ENCODE data around the gene CDC42BPB.

DNA sequence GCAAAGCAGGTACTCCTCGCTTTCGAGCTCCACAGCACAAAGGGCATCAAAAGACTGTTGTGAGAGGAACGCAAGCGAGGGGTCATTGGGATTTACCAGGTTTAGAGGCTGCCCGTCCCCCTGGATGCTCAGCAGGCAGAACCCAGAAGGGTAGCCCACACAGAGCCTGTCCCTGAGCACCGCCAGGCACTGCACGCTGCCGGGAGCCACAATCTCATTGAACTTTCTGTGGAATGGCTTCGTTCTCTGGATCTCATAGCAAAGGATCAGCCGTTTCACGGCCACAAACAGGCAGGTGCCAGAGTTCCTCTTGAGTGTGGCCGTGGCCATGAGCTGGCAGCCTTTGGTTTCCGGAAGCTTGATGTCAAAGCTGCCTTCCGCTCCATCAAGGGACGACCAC is 113.4 kb downstream of the CDC42BPB start:
- TF ChIP-seq, protein P1, sequence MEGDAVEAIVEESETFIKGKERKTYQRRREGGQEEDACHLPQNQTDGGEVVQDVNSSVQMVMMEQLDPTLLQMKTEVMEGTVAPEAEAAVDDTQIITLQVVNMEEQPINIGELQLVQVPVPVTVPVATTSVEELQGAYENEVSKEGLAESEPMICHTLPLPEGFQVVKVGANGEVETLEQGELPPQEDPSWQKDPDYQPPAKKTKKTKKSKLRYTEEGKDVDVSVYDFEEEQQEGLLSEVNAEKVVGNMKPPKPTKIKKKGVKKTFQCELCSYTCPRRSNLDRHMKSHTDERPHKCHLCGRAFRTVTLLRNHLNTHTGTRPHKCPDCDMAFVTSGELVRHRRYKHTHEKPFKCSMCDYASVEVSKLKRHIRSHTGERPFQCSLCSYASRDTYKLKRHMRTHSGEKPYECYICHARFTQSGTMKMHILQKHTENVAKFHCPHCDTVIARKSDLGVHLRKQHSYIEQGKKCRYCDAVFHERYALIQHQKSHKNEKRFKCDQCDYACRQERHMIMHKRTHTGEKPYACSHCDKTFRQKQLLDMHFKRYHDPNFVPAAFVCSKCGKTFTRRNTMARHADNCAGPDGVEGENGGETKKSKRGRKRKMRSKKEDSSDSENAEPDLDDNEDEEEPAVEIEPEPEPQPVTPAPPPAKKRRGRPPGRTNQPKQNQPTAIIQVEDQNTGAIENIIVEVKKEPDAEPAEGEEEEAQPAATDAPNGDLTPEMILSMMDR (IDR thresholded peaks at IDR 0.05; ENCODE audit: low read depth, low read length, poor library complexity, severe bottlenecking), result no peak
- no peak for TF ChIP-seq EZH2phosphoT487 (IDR thresholded peaks at IDR 0.05; ENCODE audit: borderline replicate concordance, low read length)

Measured in DOHH2 (cell line).